Smooth muscle cell (in vitro differentiated cells): ENCODE results near the gene RAPGEF1. TPM values are rescaled to one million over a fixed set of nuclear protein-coding genes. Genes with fewer than 3 reads are reported as not detected.

Experiments used
- DNase-seq: peaks from one replicate; lab custom pipeline; 2025; ENCODE audit not compliant: unreplicated experiment; lab: John Stamatoyannopoulos, UW
- H2AFZ ChIP-seq: fragments of 200-600 bp; sonication (generic); 2 replicates; pipeline ENCODE4 v1.6.0; 2016; ENCODE audit warnings: antibody characterized with exemption, low read depth, mild to moderate bottlenecking
- H3F3A ChIP-seq: fragments of 200-600 bp; sonication (generic); 2 replicates; pipeline ENCODE4 v1.6.0; 2017; ENCODE audit warnings: antibody characterized with exemption, low read depth
- H3K27ac ChIP-seq: fragments of 200-600 bp; sonication (generic); 2 replicates; pipeline ENCODE4 v1.5.1; 2016; ENCODE audit warnings: low read depth, mild to moderate bottlenecking
- H3K27me3 ChIP-seq: fragments of 200-600 bp; sonication (generic); 2 replicates; pipeline ENCODE4 v1.6.1; 2016; ENCODE audit warnings: low read depth, mild to moderate bottlenecking
- H3K36me3 ChIP-seq: fragments of 200-600 bp; sonication (generic); 2 replicates; pipeline ENCODE4 v1.5.1; 2016; ENCODE audit warnings: low read depth
- H3K4me1 ChIP-seq: fragments of 200-600 bp; sonication (generic); 2 replicates; pipeline ENCODE4 v1.5.1; 2016; ENCODE audit warnings: low read depth
- H3K4me2 ChIP-seq: fragments of 200-600 bp; sonication (generic); 2 replicates; pipeline ENCODE4 v1.6.0; 2016; ENCODE audit warnings: mild to moderate bottlenecking
- H3K4me3 ChIP-seq: fragments of 200-600 bp; sonication (generic); 2 replicates; pipeline ENCODE4 v1.5.1; 2016; ENCODE audit warnings: mild to moderate bottlenecking
- H3K79me2 ChIP-seq: fragments of 200-600 bp; sonication (generic); 2 replicates; pipeline ENCODE4 v1.6.0; 2016; ENCODE audit warnings: low read depth, mild to moderate bottlenecking
- H3K9ac ChIP-seq: fragments of 200-600 bp; sonication (generic); 2 replicates; pipeline ENCODE4 v1.6.0; 2016; ENCODE audit warnings: low read depth
- H3K9me3 ChIP-seq: fragments of 200-600 bp; sonication (generic); replicated peaks from 2 replicates; pipeline ENCODE4 v1.5.1; 2016; ENCODE audit warnings: low read depth
- H4K20me1 ChIP-seq: fragments of 200-600 bp; sonication (generic); 2 replicates; pipeline ENCODE4 v1.6.0; 2016; ENCODE audit warnings: low read depth
- CTCF ChIP-seq: fragments of 200-600 bp; sonication (generic); IDR thresholded peaks from 2 replicates; pipeline ENCODE4 v1.5.1; 2017; ENCODE audit warnings: borderline replicate concordance, mild to moderate bottlenecking, antibody characterized with exemption; ENCODE audit not compliant: insufficient read depth, poor library complexity, severe bottlenecking
- WGBS: methylation state at CpG from one replicate; pipeline ENCODE4 v1.1.7; 2016; ENCODE audit warnings: low lambda C conversion rate; 5-methylcytosine and 5-hydroxymethylcytosine counted together
- polyA plus RNA-seq: library from polyadenylated mRNA; unstranded; fragments of >200 nt; fragmentation: Nextera tagmentation; extraction: Ambion mirVana; gene quantifications from 2 replicates; pipeline ENCODE4 v1.2.1, GENCODE V29; 2016
- total RNA-seq: library from RNA; depleted of rRNA; stranded (reverse); fragments of >200 nt; gene quantifications from 2 replicates; pipeline ENCODE4 v1.2.3, GENCODE V29; 2014

Gene RAPGEF1
- total and polyA plus RNA-seq, 2 experiments from 2014 or later = 16.4 to 17.8 TPM

DNA sequence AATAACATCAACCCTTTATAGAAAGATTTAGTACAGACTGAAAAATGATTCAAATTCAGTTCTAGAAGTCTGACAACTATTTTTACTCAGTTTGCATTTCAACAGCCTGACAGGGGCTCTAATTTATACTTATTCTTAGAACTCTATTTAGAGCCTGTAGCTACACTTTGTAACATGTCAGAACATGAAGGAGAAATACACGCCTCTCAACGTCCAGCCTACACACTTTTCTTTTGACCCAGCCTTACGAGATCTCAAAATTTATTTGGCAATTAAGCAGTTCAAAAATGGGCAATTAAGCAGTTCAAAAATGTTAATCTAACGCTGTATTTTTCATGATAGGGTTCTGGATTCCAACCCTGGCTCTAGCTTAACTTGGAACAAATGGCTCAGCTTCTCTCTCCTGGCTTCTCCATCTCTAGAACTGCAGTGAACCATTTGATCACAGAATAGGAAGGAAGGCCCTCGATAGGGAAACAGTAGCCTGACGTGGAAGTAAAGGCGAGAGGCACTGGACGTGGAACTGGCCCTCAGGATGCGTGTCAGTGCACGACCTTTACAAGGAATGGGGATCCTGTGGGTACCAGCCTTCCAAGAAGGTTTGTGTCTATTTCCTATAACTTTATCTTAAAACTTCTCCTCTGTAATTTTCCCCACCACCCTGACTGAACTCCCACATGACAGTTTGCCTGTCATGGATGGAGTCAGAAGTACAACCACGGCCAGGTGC, 128.1 kb downstream of the RAPGEF1 start:
- no peak for DNase-seq
- H3F3A ChIP-seq = peaks cover 18% of the 10 kb centered on the region
- H3K4me3 ChIP-seq = no peak overlapping the region
- H3K27me3 ChIP-seq = no peaks in the 10 kb centered on the region
- no peaks in the 10 kb centered on the region for H3K36me3 ChIP-seq
- WGBS = 90% methylated on average over 11 of the region's 11 CpGs
- H3K27ac ChIP-seq = no peak overlapping the region
- H3K9ac ChIP-seq = no peak overlapping the region
- H2AFZ ChIP-seq = no peak overlapping the region
- no peak for TF ChIP-seq CTCF
- peaks cover 15% of the 10 kb centered on the region for H4K20me1 ChIP-seq
- H3K4me2 ChIP-seq = no peak overlapping the region
- no peaks in the 10 kb centered on the region for H3K9me3 ChIP-seq
- peaks cover 20% of the 10 kb centered on the region for H3K4me1 ChIP-seq
- H3K79me2 ChIP-seq = no peaks in the 10 kb centered on the region

DNA sequence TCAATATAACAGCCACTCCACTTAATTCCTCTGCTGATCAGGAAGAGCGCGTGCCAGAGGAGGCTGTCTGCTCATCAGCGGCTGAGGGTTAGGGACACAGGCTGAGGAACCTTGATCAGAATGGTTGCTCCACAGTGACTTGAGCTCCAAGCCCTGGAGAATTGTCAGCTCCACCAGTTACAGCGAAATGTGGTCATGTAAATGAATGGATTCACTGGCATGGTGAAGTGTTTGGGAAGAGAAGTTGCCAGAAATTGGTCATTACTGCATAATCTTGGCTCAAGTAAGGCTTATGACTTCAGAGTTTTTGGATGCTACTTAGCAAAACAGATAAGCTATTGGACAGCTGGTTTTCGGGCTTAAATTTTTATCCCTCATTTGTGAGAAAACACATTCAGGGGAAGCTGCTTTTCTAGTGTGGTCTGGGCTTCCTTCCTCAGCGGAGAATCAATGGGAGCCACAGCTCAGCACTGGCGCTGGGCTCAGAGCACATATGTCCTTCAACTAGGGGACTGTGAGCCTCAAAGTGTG, 129.6 kb downstream of the RAPGEF1 start:
- peaks cover 15% of the 10 kb centered on the region for H4K20me1 ChIP-seq
- 59% methylated on average over 7 of the region's 7 CpGs for WGBS
- H3K4me2 ChIP-seq = peak overlapping the region; percentile 84
- H3K4me3 ChIP-seq = no peak overlapping the region
- H3K27ac ChIP-seq = peak overlapping the region; percentile 90
- TF ChIP-seq CTCF = no peak
- peak overlapping the region; percentile 51 for H3K9ac ChIP-seq
- H3K4me1 ChIP-seq = peaks cover 20% of the 10 kb centered on the region
- H3K27me3 ChIP-seq = no peaks in the 10 kb centered on the region
- H3K9me3 ChIP-seq = no peaks in the 10 kb centered on the region
- H3K36me3 ChIP-seq = no peaks in the 10 kb centered on the region
- H3F3A ChIP-seq = peaks cover 18% of the 10 kb centered on the region
- DNase-seq = no peak
- no peaks in the 10 kb centered on the region for H3K79me2 ChIP-seq
- no peak overlapping the region for H2AFZ ChIP-seq

- Histone ChIP-seq H3K4me2 (peak overlapping the region; percentile 84), H3K27ac (peak overlapping the region; percentile 90), H3K36me3 (no peaks in the 10 kb centered on the region), H3K9me3 (no peaks in the 10 kb centered on the region), H3F3A (peaks cover 18% of the 10 kb centered on the region), H3K79me2 (no peaks in the 10 kb centered on the region), H3K4me3 (peak overlapping the region; percentile 38), H3K9ac (peak overlapping the region; percentile 80), H3K27me3 (no peaks in the 10 kb centered on the region), H3K4me1 (peaks cover 20% of the 10 kb centered on the region), H4K20me1 (peaks cover 15% of the 10 kb centered on the region), H2AFZ (no peak overlapping the region)
- TF ChIP-seq CTCF = no peak
- 45% methylated on average over 14 of the region's 14 CpGs for WGBS
- DNase-seq = peak; percentile 7
These were observed 130.6 kb downstream of the RAPGEF1 start for GRCh38 chr9:131609099-131609830.
